WTC11 (cell line): ENCODE data around the gene CREM. TPM values are rescaled to one million over a fixed set of nuclear protein-coding genes. Genes with fewer than 3 reads are reported as not detected.

Source experiments
- ATAC-seq: fragments of 200-7000 bp; cut with Tn5 transposase; 2 replicates; pipeline ENCODE4 v1.10.0; 2021; ENCODE audit warnings: mild to moderate bottlenecking, moderate library complexity
- CTCF ChIA-PET: fragments of 300-600 bp; sonication (Branson Sonifier 250); formaldehyde crosslinking; loops from one replicate; lab custom pipeline; 2021; ENCODE audit warnings: antibody characterized with exemption; lab: Charles Lee
- POLR2A ChIA-PET: fragments of 350-600 bp; sonication (Branson Sonifier 250); formaldehyde crosslinking; loops from one replicate; lab custom pipeline; 2021; ENCODE audit warnings: antibody characterized with exemption; lab: Charles Lee
- DNase-seq: peaks from one replicate; pipeline ENCODE4 v3.0.0; 2021; ENCODE audit warnings: low spot score
- H3K27ac Mint-ChIP-seq: 2 replicates; pipeline ENCODE4 v1.8.0; 2021; ENCODE audit warnings: mixed read lengths
- H3K27me3 Mint-ChIP-seq: 2 replicates; pipeline ENCODE4 v1.8.0; 2021; ENCODE audit warnings: low read depth, mild to moderate bottlenecking, moderate library complexity, mixed read lengths
- H3K36me3 Mint-ChIP-seq: 2 replicates; pipeline ENCODE4 v1.8.0; 2021; ENCODE audit warnings: mixed read lengths
- H3K4me1 Mint-ChIP-seq: 2 replicates; pipeline ENCODE4 v1.8.0; 2022; ENCODE audit warnings: mixed read lengths
- H3K4me3 Mint-ChIP-seq: 2 replicates; pipeline ENCODE4 v1.8.0; 2021; ENCODE audit warnings: mild to moderate bottlenecking, moderate library complexity, mixed read lengths
- H3K9me3 Mint-ChIP-seq: 2 replicates; pipeline ENCODE4 v1.8.0; 2021; ENCODE audit warnings: mixed read lengths
- ATF1 ChIP-seq: sonication (generic); formaldehyde crosslinking; IDR thresholded peaks from 2 replicates; pipeline ENCODE4 v1.8.1; 2023; ENCODE audit warnings: mild to moderate bottlenecking, moderate library complexity, missing genetic modification reagents
- ATF2 ChIP-seq: sonication (generic); formaldehyde crosslinking; IDR thresholded peaks from 2 replicates; pipeline ENCODE4 v1.8.1; 2022; ENCODE audit warnings: low read depth, missing genetic modification reagents, borderline replicate concordance
- CREM ChIP-seq: sonication (generic); formaldehyde crosslinking; IDR thresholded peaks from 2 replicates; pipeline ENCODE4 v1.8.1; 2022; ENCODE audit warnings: mild to moderate bottlenecking, missing genetic modification reagents, moderate library complexity
- ETV6 ChIP-seq: sonication (generic); formaldehyde crosslinking; IDR thresholded peaks from 2 replicates; pipeline ENCODE4 v1.8.1; 2022; ENCODE audit warnings: mild to moderate bottlenecking, missing genetic modification reagents
- GTF2I ChIP-seq: fragments of 250-450 bp; sonication (Bioruptor Pico); conservative IDR thresholded peaks from 2 replicates; pipeline ENCODE4 v1.4.0; 2021; ENCODE audit warnings: mild to moderate bottlenecking
- MXD4 ChIP-seq: fragments of 250-450 bp; sonication (Bioruptor Pico); IDR thresholded peaks from 2 replicates; pipeline ENCODE4 v1.8.0; 2021; ENCODE audit warnings: mild to moderate bottlenecking, moderate library complexity, borderline replicate concordance
- NR2C2 ChIP-seq: sonication (generic); formaldehyde crosslinking; IDR thresholded peaks from 2 replicates; pipeline ENCODE4 v1.8.0; 2022; ENCODE audit warnings: mild to moderate bottlenecking, missing genetic modification reagents
- PRDM15 ChIP-seq: sonication (generic); formaldehyde crosslinking; IDR thresholded peaks from 2 replicates; pipeline ENCODE4 v1.8.0; 2022; ENCODE audit warnings: missing genetic modification reagents
- PREB ChIP-seq: sonication (generic); formaldehyde crosslinking; IDR thresholded peaks from 2 replicates; pipeline ENCODE4 v1.8.1; 2022; ENCODE audit warnings: mild to moderate bottlenecking, missing genetic modification reagents, moderate library complexity, borderline replicate concordance
- RELA ChIP-seq: sonication (generic); formaldehyde crosslinking; IDR thresholded peaks from 2 replicates; pipeline ENCODE4 v1.8.1; 2022; ENCODE audit warnings: missing genetic modification reagents, mild to moderate bottlenecking, borderline replicate concordance
- RORB ChIP-seq: fragments of 250-450 bp; sonication (Bioruptor Pico); IDR thresholded peaks from 2 replicates; pipeline ENCODE4 v1.9.0; 2021; ENCODE audit warnings: mild to moderate bottlenecking
- SMAD4 ChIP-seq: sonication (generic); formaldehyde crosslinking; IDR thresholded peaks from 2 replicates; pipeline ENCODE4 v1.8.0; 2022; ENCODE audit warnings: mild to moderate bottlenecking, missing genetic modification reagents
- STAT6 ChIP-seq: sonication (generic); formaldehyde crosslinking; conservative IDR thresholded peaks from 2 replicates; pipeline ENCODE4 v1.8.1; 2023; ENCODE audit warnings: mild to moderate bottlenecking, low read depth, missing genetic modification reagents, moderate library complexity
- ZNF219 ChIP-seq: sonication (generic); formaldehyde crosslinking; IDR thresholded peaks from 2 replicates; pipeline ENCODE4 v1.8.0; 2023; ENCODE audit warnings: missing genetic modification reagents, mild to moderate bottlenecking, borderline replicate concordance
- ZNF263 ChIP-seq: sonication (generic); formaldehyde crosslinking; IDR thresholded peaks from 2 replicates; pipeline ENCODE4 v1.8.1; 2022; ENCODE audit warnings: low read depth, mild to moderate bottlenecking, moderate library complexity, missing genetic modification reagents
- ZNF425 ChIP-seq: fragments of 250-450 bp; sonication (Bioruptor Pico); conservative IDR thresholded peaks from 2 replicates; pipeline ENCODE4 v1.9.0; 2021; ENCODE audit warnings: mild to moderate bottlenecking
- total RNA-seq: library from RNA; stranded (reverse); gene quantifications from 3 replicates; pipeline ENCODE4 v1.2.3, GENCODE V29; 2021
- TF ChIP-seq, protein P1 (sequence below): sonication (generic); formaldehyde crosslinking; IDR thresholded peaks from 2 replicates; pipeline ENCODE4 v1.8.1; 2022; ENCODE audit warnings: low read depth, mild to moderate bottlenecking, moderate library complexity, missing genetic modification reagents, borderline replicate concordance
- TF ChIP-seq, protein P2 (sequence below): fragments of 250-450 bp; sonication (Bioruptor Pico); IDR thresholded peaks from 2 replicates; pipeline ENCODE4 v2.1.2; 2022; ENCODE audit warnings: mild to moderate bottlenecking, moderate library complexity
- TF ChIP-seq, protein P3 (sequence below): fragments of 250-450 bp; sonication (Bioruptor Pico); IDR thresholded peaks from 2 replicates; pipeline ENCODE4 v1.9.0; 2021; ENCODE audit warnings: mild to moderate bottlenecking
- TF ChIP-seq, protein P4 (sequence below): fragments of 250-450 bp; sonication (Bioruptor Pico); IDR thresholded peaks from 2 replicates; pipeline ENCODE4 v1.8.0; 2021; ENCODE audit warnings: mild to moderate bottlenecking

CREM gene
- total RNA-seq, 1 experiment from 2014 or later: 23.6 TPM

- no peak for DNase-seq
- H3K27me3 Mint-ChIP-seq: no peaks in the 10 kb centered on the region
- no peaks in the 10 kb centered on the region for H3K9me3 Mint-ChIP-seq
- TF ChIP-seq RELA (CRISPR knock-in tag) (no peak), ETV6 (no peak), STAT6 (no peak), ZNF263 (CRISPR knock-in tag) (no peak), RORB (CRISPR knock-in tag) (no peak), ZNF219 (CRISPR knock-in tag) (no peak), ATF2 (CRISPR knock-in tag) (no peak), PREB (no peak), ATF1 (CRISPR knock-in tag) (no peak), PRDM15 (no peak), GTF2I (CRISPR knock-in tag) (no peak), CREM (CRISPR knock-in tag) (no peak), MXD4 (CRISPR knock-in tag) (no peak), ZNF425 (no peak), SMAD4 (no peak), NR2C2 (CRISPR knock-in tag) (no peak)
- TF ChIP-seq, protein P1, sequence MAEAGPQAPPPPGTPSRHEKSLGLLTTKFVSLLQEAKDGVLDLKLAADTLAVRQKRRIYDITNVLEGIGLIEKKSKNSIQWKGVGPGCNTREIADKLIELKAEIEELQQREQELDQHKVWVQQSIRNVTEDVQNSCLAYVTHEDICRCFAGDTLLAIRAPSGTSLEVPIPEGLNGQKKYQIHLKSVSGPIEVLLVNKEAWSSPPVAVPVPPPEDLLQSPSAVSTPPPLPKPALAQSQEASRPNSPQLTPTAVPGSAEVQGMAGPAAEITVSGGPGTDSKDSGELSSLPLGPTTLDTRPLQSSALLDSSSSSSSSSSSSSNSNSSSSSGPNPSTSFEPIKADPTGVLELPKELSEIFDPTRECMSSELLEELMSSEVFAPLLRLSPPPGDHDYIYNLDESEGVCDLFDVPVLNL (CRISPR knock-in tag): no peak
- TF ChIP-seq, protein P2, sequence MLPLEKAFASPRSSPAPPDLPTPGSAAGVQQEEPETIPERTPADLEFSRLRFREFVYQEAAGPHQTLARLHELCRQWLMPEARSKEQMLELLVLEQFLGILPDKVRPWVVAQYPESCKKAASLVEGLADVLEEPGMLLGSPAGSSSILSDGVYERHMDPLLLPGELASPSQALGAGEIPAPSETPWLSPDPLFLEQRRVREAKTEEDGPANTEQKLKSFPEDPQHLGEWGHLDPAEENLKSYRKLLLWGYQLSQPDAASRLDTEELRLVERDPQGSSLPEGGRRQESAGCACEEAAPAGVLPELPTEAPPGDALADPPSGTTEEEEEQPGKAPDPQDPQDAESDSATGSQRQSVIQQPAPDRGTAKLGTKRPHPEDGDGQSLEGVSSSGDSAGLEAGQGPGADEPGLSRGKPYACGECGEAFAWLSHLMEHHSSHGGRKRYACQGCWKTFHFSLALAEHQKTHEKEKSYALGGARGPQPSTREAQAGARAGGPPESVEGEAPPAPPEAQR (CRISPR knock-in tag): no peak
- TF ChIP-seq, protein P3, sequence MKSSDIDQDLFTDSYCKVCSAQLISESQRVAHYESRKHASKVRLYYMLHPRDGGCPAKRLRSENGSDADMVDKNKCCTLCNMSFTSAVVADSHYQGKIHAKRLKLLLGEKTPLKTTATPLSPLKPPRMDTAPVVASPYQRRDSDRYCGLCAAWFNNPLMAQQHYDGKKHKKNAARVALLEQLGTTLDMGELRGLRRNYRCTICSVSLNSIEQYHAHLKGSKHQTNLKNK (CRISPR knock-in tag): no peak
- TF ChIP-seq, protein P4, sequence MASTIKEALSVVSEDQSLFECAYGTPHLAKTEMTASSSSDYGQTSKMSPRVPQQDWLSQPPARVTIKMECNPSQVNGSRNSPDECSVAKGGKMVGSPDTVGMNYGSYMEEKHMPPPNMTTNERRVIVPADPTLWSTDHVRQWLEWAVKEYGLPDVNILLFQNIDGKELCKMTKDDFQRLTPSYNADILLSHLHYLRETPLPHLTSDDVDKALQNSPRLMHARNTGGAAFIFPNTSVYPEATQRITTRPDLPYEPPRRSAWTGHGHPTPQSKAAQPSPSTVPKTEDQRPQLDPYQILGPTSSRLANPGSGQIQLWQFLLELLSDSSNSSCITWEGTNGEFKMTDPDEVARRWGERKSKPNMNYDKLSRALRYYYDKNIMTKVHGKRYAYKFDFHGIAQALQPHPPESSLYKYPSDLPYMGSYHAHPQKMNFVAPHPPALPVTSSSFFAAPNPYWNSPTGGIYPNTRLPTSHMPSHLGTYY (CRISPR knock-in tag): no peak
- ATAC-seq: no peak
- H3K4me3 Mint-ChIP-seq: no peak overlapping the region
- H3K36me3 Mint-ChIP-seq: no peaks in the 10 kb centered on the region
- CTCF ChIA-PET: interaction anchor here (3.6 kb wide), 1 partner anchor 19 kb away, joined by 33 read pairs; no protein-coding TSS in a partner anchor
- no peak overlapping the region for H3K27ac Mint-ChIP-seq
- POLR2A ChIA-PET: interaction anchor here (0.6 kb wide), 1 partner anchor 82 kb away, joined by 8 read pairs; no protein-coding TSS in a partner anchor
- peaks cover 34% of the 10 kb centered on the region for H3K4me1 Mint-ChIP-seq
These were observed 88.0 kb downstream of the CREM start for GRCh38 chr10:35214607-35215020.
